HepG2 (cell line): ENCODE data around the gene CLBA1. TPM values are rescaled to one million over a fixed set of nuclear protein-coding genes. Genes with fewer than 3 reads are reported as not detected.

ENCODE experiments used
- ATAC-seq: fragments of 200-7000 bp; cut with Tn5 transposase; 3 replicates; pipeline ENCODE4 v1.9.1; 2020; ENCODE audit warnings: mild to moderate bottlenecking, moderate library complexity
- BruUV-seq: library from RNA; stranded (reverse); fragments of 400-500 nt; replicated peaks from 2 replicates; lab custom pipeline; 2021; lab: Mats Ljungman, UMichigan
- CTCF ChIA-PET: fragments of 300-600 bp; formaldehyde crosslinking; extraction: SDS; loops from one replicate; lab custom pipeline; 2021; ENCODE audit warnings: low total read pairs, inconsistent platforms, low intra/inter-chr PET ratio; lab: Yijun Ruan, JAX
- POLR2A ChIA-PET: fragments of 350-600 bp; sonication (Branson Sonifier 250); formaldehyde crosslinking; loops from one replicate; lab custom pipeline; 2020; ENCODE audit warnings: antibody characterized with exemption, inconsistent platforms; lab: Yijun Ruan, JAX
- DNase-seq: peaks from one replicate; pipeline ENCODE4 v3.0.0-alpha.2; 2015; ENCODE audit warnings: low spot score
- FAIRE-seq: peaks from 3 replicates; lab custom pipeline; 2011; peaks lifted over from hg19 to GRCh38; lab: Jason Lieb, UNC
- H2AFZ ChIP-seq: one replicate; pipeline ENCODE4 v1.6.1; 2011; ENCODE audit warnings: low read length, inconsistent platforms
- H3K27ac ChIP-seq: fragments of 300-600 bp; 3 replicates; pipeline ENCODE4 v1.8.0; 2011; ENCODE audit warnings: mixed run types, mild to moderate bottlenecking, mixed read lengths, low read length, inconsistent platforms; ENCODE audit not compliant: insufficient read depth; ENCODE audit errors: extremely low read length
- H3K27me3 ChIP-seq, 2 experiments: fragments of 200-600 bp in 1 of 2; 2 replicates in 1 of 2; 3 replicates in 1 of 2; pipeline versions ENCODE4 v1.6.0 to v1.8.0; 2011; ENCODE audit warnings: low read length in 2 of 2, mild to moderate bottlenecking in 2 of 2, moderate library complexity in 2 of 2, inconsistent platforms in 1 of 2; ENCODE audit not compliant: insufficient read depth in 2 of 2, control insufficient read depth in 1 of 2
- H3K36me3 ChIP-seq, 2 experiments: fragments of 200-600 bp in 1 of 2; replicated peaks in 1 of 2; 2 replicates in 1 of 2; 3 replicates in 1 of 2; pipeline versions ENCODE4 v1.5.1 to v1.8.0; 2011; ENCODE audit warnings: low read length in 2 of 2, inconsistent platforms in 1 of 2; ENCODE audit not compliant: insufficient read depth in 2 of 2, control insufficient read depth in 1 of 2
- H3K4me1 ChIP-seq: 2 replicates; pipeline ENCODE4 v1.5.1; 2012; ENCODE audit warnings: low read length, inconsistent platforms; ENCODE audit not compliant: insufficient read depth
- H3K4me2 ChIP-seq: 2 replicates; pipeline ENCODE4 v1.6.0; 2011; ENCODE audit warnings: low read depth, low read length, inconsistent platforms
- H3K4me3 ChIP-seq, 3 experiments: fragments of 200-600 bp in 1 of 3; sonication (generic), shearing (Covaris generic) in 1 of 3; replicated peaks in 1 of 3; 2 replicates each; pipeline ENCODE4 v1.5.1; 2011 to 2016; ENCODE audit warnings: low read length in 3 of 3, inconsistent platforms in 2 of 3, low read depth in 2 of 3, mild to moderate bottlenecking in 2 of 3, control low read depth in 1 of 3, mixed read lengths in 1 of 3; ENCODE audit not compliant: insufficient read depth in 1 of 3
- H3K79me2 ChIP-seq: one replicate; pipeline ENCODE4 v1.6.1; 2011; ENCODE audit warnings: low read length, inconsistent platforms; ENCODE audit not compliant: insufficient read depth
- H3K9ac ChIP-seq: 2 replicates; pipeline ENCODE4 v1.6.0; 2011; ENCODE audit warnings: mild to moderate bottlenecking, low read depth, low read length, inconsistent platforms; ENCODE audit not compliant: insufficient read depth
- H3K9me3 ChIP-seq: 2 replicates; pipeline ENCODE4 v1.5.1; 2012; ENCODE audit warnings: mild to moderate bottlenecking, low read length
- H4K20me1 ChIP-seq: 2 replicates; pipeline ENCODE4 v1.6.0; 2011; ENCODE audit warnings: inconsistent platforms, mild to moderate bottlenecking, low read length, moderate library complexity; ENCODE audit not compliant: insufficient read depth
- ATF7 ChIP-seq, 2 experiments: fragments of 450-650 bp in 1 of 2; sonication (generic) in 1 of 2; formaldehyde crosslinking in 1 of 2; IDR thresholded peaks; 2 replicates each; pipeline versions ENCODE4 v1.4.0 to v1.6.1; 2016 to 2020; ENCODE audit warnings: antibody characterized with exemption in 1 of 2, mild to moderate bottlenecking in 1 of 2, missing genetic modification reagents in 1 of 2
- DNMT3B ChIP-seq: conservative IDR thresholded peaks from 2 replicates; pipeline ENCODE4 v1.6.1; 2016; ENCODE audit warnings: missing biosample characterization, control low read depth
- HDAC1 ChIP-seq: sonication (generic); formaldehyde crosslinking; IDR thresholded peaks from 2 replicates; pipeline ENCODE4 v1.5.1; 2020; ENCODE audit warnings: mild to moderate bottlenecking, missing genetic modification reagents
- KDM5A ChIP-seq: fragments of 200-600 bp; sonication (generic); IDR thresholded peaks from 2 replicates; pipeline ENCODE4 v1.7.0; 2018; ENCODE audit warnings: antibody characterized with exemption, mild to moderate bottlenecking, low read length, borderline replicate concordance
- SCMH1 ChIP-seq: sonication (generic); formaldehyde crosslinking; IDR thresholded peaks from 2 replicates; pipeline ENCODE4 v1.9.0; 2021; ENCODE audit warnings: missing genetic modification reagents, mild to moderate bottlenecking, borderline replicate concordance
- U2AF2 ChIP-seq: fragments of 200-400 bp; formaldehyde crosslinking; IDR thresholded peaks from 2 replicates; pipeline ENCODE4 v1.6.1; 2017; ENCODE audit warnings: low read depth, mild to moderate bottlenecking, low read length
- ZFAT ChIP-seq: sonication (generic); formaldehyde crosslinking; conservative IDR thresholded peaks from 2 replicates; pipeline ENCODE4 v1.8.1; 2023; ENCODE audit warnings: missing genetic modification reagents, inconsistent platforms
- WGBS: methylation state at CpG from one replicate; pipeline ENCODE4 v1.1.6; 2017; ENCODE audit warnings: low lambda C conversion rate; 5-methylcytosine and 5-hydroxymethylcytosine counted together
- in situ Hi-C: cut with HindIII; loops from 2 replicates; pipeline ENCODE4 v1.10.0; 2017; ENCODE audit warnings: low pct_unique_long_range_greater_than_20kb; ENCODE audit not compliant: extremely low pct_ligation_motif_present
- intact Hi-C: fragments of 100-400 bp; cut with micrococcal nuclease; formaldehyde crosslinking; loops from one replicate; pipeline ENCODE4 v1.10.0; 2022; ENCODE audit not compliant: unreplicated experiment
- polyA plus RNA-seq, 8 experiments: library from polyadenylated mRNA; depleted of rRNA in 3 of 8; stranded (reverse) in 7 of 8; unstranded in 1 of 8; fragments of >200 nt; fragmentation: Illumina TruSeq in 4 of 8; extraction: Trizol in 4 of 8; gene quantifications; 2 replicates each; pipeline versions ENCODE4 v1.2.1 to v1.2.3, GENCODE V29; 2011 to 2016; ENCODE audit warnings: low read depth in 4 of 8, missing spikeins in 1 of 8, mixed read lengths in 1 of 8; ENCODE audit not compliant: insufficient read depth in 1 of 8
- total RNA-seq, 5 experiments: library from RNA; depleted of rRNA; stranded (reverse); fragments of >200 nt; fragmentation: Illumina TruSeq; extraction: Trizol; gene quantifications; 2 replicates each; pipeline ENCODE4 v1.2.3, GENCODE V29; 2016; ENCODE audit warnings: low read depth in 1 of 5
- TF ChIP-seq, protein P1 (sequence below): sonication (generic); formaldehyde crosslinking; IDR thresholded peaks from 2 replicates; pipeline ENCODE4 v1.9.0; 2022; ENCODE audit warnings: low read depth, missing genetic modification reagents

CLBA1 gene
- total and polyA plus RNA-seq, 2 of the 13 experiments (the other 11 are each of a cell fraction or from before 2014, with no cell fraction given): 1.2 to 1.4 TPM

DNA sequence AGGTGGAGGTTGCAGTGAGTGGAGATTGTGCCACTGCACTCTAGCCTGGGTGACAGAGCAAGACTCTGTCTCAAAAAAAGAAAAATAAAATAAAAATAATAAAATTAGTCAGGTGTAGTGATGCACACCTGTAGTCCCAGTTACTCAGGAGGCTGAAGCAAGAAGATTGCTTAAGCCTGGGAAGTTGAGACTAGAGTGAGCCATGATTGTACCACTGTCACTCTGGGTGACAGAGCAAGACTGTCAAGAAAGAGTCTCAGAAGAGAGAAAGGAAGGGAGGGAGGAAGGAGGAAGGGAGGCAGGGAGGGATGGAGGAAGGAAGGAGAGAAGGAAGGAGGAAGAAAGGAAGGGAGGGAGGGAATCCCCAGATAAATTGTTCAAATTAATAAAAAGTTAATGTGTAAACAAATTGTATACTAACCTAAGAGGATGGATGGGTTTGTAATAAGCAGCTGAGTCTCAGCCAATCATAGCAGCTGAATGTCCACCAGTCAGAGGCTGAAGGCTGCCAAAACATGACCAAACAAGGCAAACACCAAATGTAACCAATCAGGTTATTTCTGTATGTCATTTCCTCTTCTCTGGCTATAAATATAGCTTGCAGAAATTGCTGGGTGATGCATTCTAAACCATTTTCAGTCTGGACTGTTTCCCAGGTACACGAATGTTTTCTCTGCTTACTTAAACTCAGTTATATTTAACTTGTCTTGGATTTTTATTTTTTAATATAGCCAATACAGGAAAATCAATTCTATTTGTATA lies 41.4 kb downstream of the CLBA1 start:
- H3K27ac ChIP-seq: no peak overlapping the region
- no peak for ATAC-seq
- CTCF ChIA-PET: no interaction called here
- no TSS peak for BruUV-seq
- in situ Hi-C loops: no loop called here
- TF ChIP-seq HDAC1 (CRISPR knock-in tag): no peak
- no peak for TF ChIP-seq U2AF2
- TF ChIP-seq ATF7 (IDR thresholded peaks at IDR 0.05): no peak
- no peak for TF ChIP-seq ATF7 (CRISPR knock-in tag; IDR thresholded peaks at IDR 0.05)
- no peak for TF ChIP-seq DNMT3B (CRISPR knock-in tag)
- TF ChIP-seq, protein P1, sequence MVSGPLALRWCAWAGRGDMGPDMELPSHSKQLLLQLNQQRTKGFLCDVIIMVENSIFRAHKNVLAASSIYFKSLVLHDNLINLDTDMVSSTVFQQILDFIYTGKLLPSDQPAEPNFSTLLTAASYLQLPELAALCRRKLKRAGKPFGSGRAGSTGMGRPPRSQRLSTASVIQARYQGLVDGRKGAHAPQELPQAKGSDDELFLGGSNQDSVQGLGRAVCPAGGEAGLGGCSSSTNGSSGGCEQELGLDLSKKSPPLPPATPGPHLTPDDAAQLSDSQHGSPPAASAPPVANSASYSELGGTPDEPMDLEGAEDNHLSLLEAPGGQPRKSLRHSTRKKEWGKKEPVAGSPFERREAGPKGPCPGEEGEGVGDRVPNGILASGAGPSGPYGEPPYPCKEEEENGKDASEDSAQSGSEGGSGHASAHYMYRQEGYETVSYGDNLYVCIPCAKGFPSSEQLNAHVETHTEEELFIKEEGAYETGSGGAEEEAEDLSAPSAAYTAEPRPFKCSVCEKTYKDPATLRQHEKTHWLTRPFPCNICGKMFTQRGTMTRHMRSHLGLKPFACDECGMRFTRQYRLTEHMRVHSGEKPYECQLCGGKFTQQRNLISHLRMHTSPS: no peak
- TF ChIP-seq ZFAT (CRISPR knock-in tag): no peak
- TF ChIP-seq SCMH1 (CRISPR knock-in tag): no peak
- TF ChIP-seq KDM5A: no peak
- TF ChIP-seq, all 625 proteins: peak for 0
- FAIRE-seq: no peak
- no peaks in the 10 kb centered on the region for H3K79me2 ChIP-seq
- no peak for DNase-seq
- no peak overlapping the region for H3K4me2 ChIP-seq
- peaks cover 16% of the 10 kb centered on the region for H3K4me1 ChIP-seq
- no peak overlapping the region for H2AFZ ChIP-seq
- no peaks in the 10 kb centered on the region for H3K9me3 ChIP-seq
- intact Hi-C loops: no loop called here
- H3K9ac ChIP-seq: no peak overlapping the region
- no peaks in the 10 kb centered on the region for H3K36me3 ChIP-seq
- no peak overlapping the region for H3K4me3 ChIP-seq
- 8% methylated on average over 1 of the region's 1 CpG for WGBS
- POLR2A ChIA-PET: no interaction called here
- H4K20me1 ChIP-seq: no peaks in the 10 kb centered on the region
- H3K27me3 ChIP-seq: peaks cover 0 to 20% of the 10 kb centered on the region in 2 experiments; a peak in 3 of 5 replicates
